Liver (tissue), 9 donors: ENCODE results near the gene NEIL3. TPM values are rescaled to one million over a fixed set of nuclear protein-coding genes. Genes with fewer than 3 reads are reported as not detected.

Experiments
- DNase-seq: peaks from one replicate; pipeline ENCODE4 v3.0.0-alpha.2; 2017; ENCODE audit warnings: low spot score
- H3K27ac ChIP-seq, 2 donors: one replicate each; pipeline ENCODE4 v1.7.0; 2013; ENCODE audit warnings: inconsistent platforms in 2 of 2, low read length in 2 of 2, control low read depth in 1 of 2, low read depth in 1 of 2, mild to moderate bottlenecking in 1 of 2
- H3K27me3 ChIP-seq, 4 donors: one replicate each; pipeline versions ENCODE4 v1.6.1 to v1.7.0; 2013; ENCODE audit warnings: low read length in 3 of 4, inconsistent platforms in 1 of 4, mild to moderate bottlenecking in 1 of 4, moderate library complexity in 1 of 4; ENCODE audit not compliant: control insufficient read depth in 4 of 4, insufficient read depth in 4 of 4
- H3K36me3 ChIP-seq, 4 donors: one replicate each; pipeline versions ENCODE4 v1.6.1 to v1.7.0; 2013; ENCODE audit warnings: low read length in 3 of 4, mild to moderate bottlenecking in 3 of 4, low read depth in 1 of 4, moderate library complexity in 1 of 4; ENCODE audit not compliant: control insufficient read depth in 4 of 4, insufficient read depth in 3 of 4
- H3K4me1 ChIP-seq, 4 donors: one replicate each; pipeline versions ENCODE4 v1.6.1 to v1.7.0; 2013; ENCODE audit warnings: low read length in 3 of 4, mild to moderate bottlenecking in 3 of 4, moderate library complexity in 1 of 4; ENCODE audit not compliant: control insufficient read depth in 4 of 4, insufficient read depth in 4 of 4
- H3K4me3 ChIP-seq, 3 donors: one replicate each; pipeline versions ENCODE4 v1.6.1 to v1.7.0; 2013; ENCODE audit warnings: low read length in 3 of 3, control low read depth in 1 of 3, low read depth in 1 of 3, mild to moderate bottlenecking in 1 of 3
- H3K9ac ChIP-seq, 2 donors: one replicate each; pipeline ENCODE4 v1.7.0; 2013; ENCODE audit warnings: low read length in 2 of 2, mild to moderate bottlenecking in 2 of 2, moderate library complexity in 2 of 2, control low read depth in 1 of 2, low read depth in 1 of 2
- H3K9me3 ChIP-seq, 4 donors: one replicate each; pipeline versions ENCODE4 v1.6.1 to v1.7.0; 2013; ENCODE audit warnings: low read length in 3 of 4; ENCODE audit not compliant: control insufficient read depth in 4 of 4
- ATF3 ChIP-seq: IDR thresholded peaks from 2 replicates; pipeline ENCODE4 v1.6.1; 2016; ENCODE audit warnings: antibody characterized with exemption
- CTCF ChIP-seq: fragments of 150-350 bp; IDR thresholded peaks from 2 replicates; pipeline ENCODE4 v1.5.1; 2017; ENCODE audit warnings: improper control_type of control experiment, low read depth, low read length; ENCODE audit not compliant: missing input control
- EGR1 ChIP-seq, 2 donors: IDR thresholded peaks; 2 replicates each; pipeline ENCODE4 v1.6.1; 2016 to 2018; ENCODE audit warnings: antibody characterized with exemption in 2 of 2, low read depth in 2 of 2
- FOXA1 ChIP-seq: IDR thresholded peaks from 2 replicates; pipeline ENCODE4 v1.6.1; 2016; ENCODE audit warnings: antibody characterized with exemption
- FOXA2 ChIP-seq: IDR thresholded peaks from 2 replicates; pipeline ENCODE4 v1.6.1; 2016; ENCODE audit warnings: antibody characterized with exemption
- GABPA ChIP-seq, 2 donors: IDR thresholded peaks in 1 of 2; conservative IDR thresholded peaks in 1 of 2; 2 replicates each; pipeline ENCODE4 v1.6.1; 2016; ENCODE audit warnings: antibody characterized with exemption in 2 of 2, mild to moderate bottlenecking in 1 of 2, moderate library complexity in 1 of 2
- HNF4A ChIP-seq, 2 donors: conservative IDR thresholded peaks; 2 replicates each; pipeline ENCODE4 v1.6.1; 2016; ENCODE audit warnings: antibody characterized with exemption in 2 of 2, mild to moderate bottlenecking in 2 of 2
- HNF4G ChIP-seq: IDR thresholded peaks from 2 replicates; pipeline ENCODE4 v1.6.1; 2016; ENCODE audit warnings: antibody characterized with exemption
- JUND ChIP-seq, 2 donors: IDR thresholded peaks; 2 replicates each; pipeline ENCODE4 v1.6.1; 2016; ENCODE audit warnings: antibody characterized with exemption in 2 of 2
- NR2F2 ChIP-seq: IDR thresholded peaks from 2 replicates; pipeline ENCODE4 v1.6.1; 2016; ENCODE audit warnings: antibody characterized with exemption
- RAD21 ChIP-seq, 2 donors: IDR thresholded peaks; 2 replicates each; pipeline ENCODE4 v1.6.1; 2016; ENCODE audit warnings: antibody characterized with exemption in 2 of 2, mild to moderate bottlenecking in 2 of 2
- REST ChIP-seq: IDR thresholded peaks from 2 replicates; pipeline ENCODE4 v1.6.1; 2016; ENCODE audit warnings: antibody characterized with exemption, mild to moderate bottlenecking
- RXRA ChIP-seq, 2 donors: IDR thresholded peaks; 2 replicates each; pipeline ENCODE4 v1.6.1; 2017 to 2018; ENCODE audit warnings: antibody characterized with exemption in 2 of 2, mild to moderate bottlenecking in 1 of 2
- SP1 ChIP-seq: IDR thresholded peaks from 2 replicates; pipeline ENCODE4 v1.6.1; 2018; ENCODE audit warnings: antibody characterized with exemption, mild to moderate bottlenecking
- TAF1 ChIP-seq: conservative IDR thresholded peaks from 2 replicates; pipeline ENCODE4 v1.6.1; 2016; ENCODE audit warnings: antibody characterized with exemption, mild to moderate bottlenecking
- YY1 ChIP-seq: IDR thresholded peaks from 2 replicates; pipeline ENCODE4 v1.6.1; 2016; ENCODE audit warnings: antibody characterized with exemption, mild to moderate bottlenecking
- ZBTB33 ChIP-seq: IDR thresholded peaks from 2 replicates; pipeline ENCODE4 v1.6.1; 2016; ENCODE audit warnings: antibody characterized with exemption
- WGBS: extraction: QIAGEN DNeasy Blood & Tissue Kit; methylation state at CpG from one replicate; pipeline ENCODE4 v1.1.7; 2013; 5-methylcytosine and 5-hydroxymethylcytosine counted together
- polyA plus RNA-seq, 2 donors: library from polyadenylated mRNA; stranded (reverse) in 1 of 2; unstranded in 1 of 2; fragments of 200-250 nt in 1 of 2; fragments of >200 nt in 1 of 2; fragmentation: Nextera tagmentation in 1 of 2; extraction: Ambion mirVana in 1 of 2; gene quantifications; one replicate each; pipeline versions ENCODE4 v1.2.1 to v1.2.3, GENCODE V29; 2013 to 2015
- total RNA-seq, 2 donors: library from RNA; depleted of rRNA; stranded (reverse); fragments of >200 nt; gene quantifications; one replicate each; pipeline ENCODE4 v1.2.3, GENCODE V29; 2014
- donor health status: healthy.
- donor health status: healthy.
- donor health status: healthy.
- donor health status: healthy.
- donor health status: healthy.

The NEIL3 gene
- total and polyA plus RNA-seq, 4 donors = 0.07 to 11.0 (median 0.19) TPM

- Histone ChIP-seq H3K9ac (no peak overlapping the region), H3K4me3 (no peak overlapping the region), H3K27ac (no peak overlapping the region), H3K36me3 (no peaks in the 10 kb centered on the region), H3K4me1 (no peaks in the 10 kb centered on the region), H3K9me3 (no peaks in the 10 kb centered on the region), H3K27me3 (no peaks in the 10 kb centered on the region)
- no peak for DNase-seq
- no peak for TF ChIP-seq ATF3
- no peak for TF ChIP-seq TAF1
- no peak for TF ChIP-seq RXRA (IDR thresholded peaks at IDR 0.05)
- no peak for TF ChIP-seq YY1
- TF ChIP-seq FOXA1 = no peak
- TF ChIP-seq ZBTB33 = no peak
- TF ChIP-seq GABPA (IDR thresholded peaks at IDR 0.05 in 1 of 2, conservative IDR thresholded peaks at IDR 0.05 in 1 of 2) = no peak
- TF ChIP-seq RAD21 (IDR thresholded peaks at IDR 0.05) = no peak
- TF ChIP-seq JUND (IDR thresholded peaks at IDR 0.05) = no peak
- no peak for TF ChIP-seq HNF4A (conservative IDR thresholded peaks at IDR 0.05)
- no peak for TF ChIP-seq HNF4G
- WGBS = 85% methylated on average over 3 of the region's 3 CpGs
These were observed 94.7 kb downstream of the NEIL3 start for GRCh38 chr4:177404342-177404741.

GRCh38 chr4:177404986-177405385 is 95.3 kb downstream of the NEIL3 start:
- TF ChIP-seq CTCF (no peak), YY1 (no peak), FOXA2 (no peak), ZBTB33 (no peak), GABPA (IDR thresholded peaks at IDR 0.05 in 1 of 2, conservative IDR thresholded peaks at IDR 0.05 in 1 of 2) (no peak), SP1 (no peak), HNF4G (no peak), REST (no peak), HNF4A (conservative IDR thresholded peaks at IDR 0.05) (no peak), RAD21 (IDR thresholded peaks at IDR 0.05) (no peak), TAF1 (no peak), NR2F2 (no peak), FOXA1 (no peak), EGR1 (IDR thresholded peaks at IDR 0.05; ENCODE audit: low read depth in 2 of 2) (no peak), RXRA (IDR thresholded peaks at IDR 0.05) (no peak), JUND (IDR thresholded peaks at IDR 0.05) (no peak), ATF3 (no peak)
- WGBS = 75% methylated on average over 4 of the region's 4 CpGs
- Histone ChIP-seq H3K9me3 (no peaks in the 10 kb centered on the region), H3K27ac (no peak overlapping the region), H3K36me3 (no peaks in the 10 kb centered on the region), H3K4me3 (no peak overlapping the region), H3K27me3 (no peaks in the 10 kb centered on the region), H3K4me1 (no peaks in the 10 kb centered on the region), H3K9ac (no peak overlapping the region)
- DNase-seq = no peak
